HS-27A (cell line): ENCODE results near the gene MX2.
"Not testable (repeated sequence)": the region's sequence is repeated elsewhere in the genome, so short reads cannot be mapped to it uniquely, and the experiment has no call there.

ENCODE experiments used
- DNase-seq: peaks from one replicate; pipeline ENCODE4 v3.0.0-alpha.2; 2012; ENCODE audit warnings: low read depth, missing footprints

MX2 gene

GRCh38 chr21:41387042-41387819 lies 25.4 kb downstream of the MX2 start:
- DNase-seq, result no peak

- DNase-seq, result no peak
These were observed 26.0 kb downstream of the MX2 start for GRCh38 chr21:41387824-41388223.

GRCh38 chr21:41388259-41388658 lies 26.4 kb downstream of the MX2 start:
- no peak for DNase-seq

GRCh38 chr21:41390043-41390639 lies 28.3 kb downstream of the MX2 start:
- DNase-seq, result no peak

- DNase-seq, result no peak
These were observed 32.1 kb downstream of the MX2 start for GRCh38 chr21:41393876-41394465.

- no peak for DNase-seq
These were observed 34.8 kb downstream of the MX2 start for GRCh38 chr21:41396558-41397075.

- no peak for DNase-seq
These were observed 35.7 kb downstream of the MX2 start for GRCh38 chr21:41397471-41397891.

- no peak for DNase-seq
These were observed 36.4 kb downstream of the MX2 start for GRCh38 chr21:41398251-41398650.

GRCh38 chr21:41398831-41399230 lies 37.0 kb downstream of the MX2 start:
- DNase-seq, result no peak

GRCh38 chr21:41399246-41399800 lies 37.5 kb downstream of the MX2 start:
- no peak for DNase-seq

GRCh38 chr21:41402231-41402630 lies 40.4 kb downstream of the MX2 start:
- no peak for DNase-seq

- DNase-seq, result no peak
These were observed 41.0 kb downstream of the MX2 start for GRCh38 chr21:41402796-41403195.

GRCh38 chr21:41403331-41403730 lies 41.5 kb downstream of the MX2 start:
- no peak for DNase-seq

- no peak for DNase-seq
These were observed 42.1 kb downstream of the MX2 start for GRCh38 chr21:41403966-41404365.

- no peak for DNase-seq
These were observed 43.5 kb downstream of the MX2 start for GRCh38 chr21:41405321-41405720.

- DNase-seq, result no peak
These were observed 44.5 kb downstream of the MX2 start for GRCh38 chr21:41406340-41406739.

- DNase-seq, result no peak
These were observed 46.0 kb downstream of the MX2 start for GRCh38 chr21:41407541-41408460.

GRCh38 chr21:41410361-41410760 lies 48.5 kb downstream of the MX2 start:
- DNase-seq, result no peak

GRCh38 chr21:41410767-41411448 lies 49.1 kb downstream of the MX2 start:
- no peak for DNase-seq

GRCh38 chr21:41411449-41412089 lies 49.7 kb downstream of the MX2 start:
- no peak for DNase-seq

GRCh38 chr21:41417505-41417904 lies 55.7 kb downstream of the MX2 start:
- not testable (repeated sequence) for DNase-seq
